Left ventricle myocardium superior (tissue), 1 donor: ENCODE measurements around the gene ZNF319. TPM values are rescaled to one million over a fixed set of nuclear protein-coding genes. Genes with fewer than 3 reads are reported as not detected.

Experiments
- ATAC-seq: fragments of 200-7000 bp; cut with Tn5 transposase; one replicate; pipeline ENCODE4 v1.9.1; 2020; ENCODE audit warnings: mild to moderate bottlenecking, moderate library complexity
- DNase-seq: peaks from one replicate; pipeline ENCODE4 v3.0.0-alpha.2; 2020
- intact Hi-C: fragments of 100-400 bp; cut with micrococcal nuclease; formaldehyde crosslinking; loops from one replicate; pipeline ENCODE4 v1.11.0; 2022
- long read RNA-seq: library from polyadenylated mRNA; unstranded; transcript quantifications from one replicate; pipeline ENCODE4 v2.0.0, GENCODE V29; 2021
- total RNA-seq: library from RNA; stranded (reverse); fragmentation: NEBNext Ultra II Directional; extraction: Animal tissue kit (Norgen Biotek cat#: 25700); gene quantifications from one replicate; pipeline ENCODE4 v1.2.1, GENCODE V29; 2021
- donor health status: DM: no; HTN: yes; CAD: no; lungs with severe emphysema.

Gene ZNF319
- 9.2 TPM for total RNA-seq
- long read RNA-seq, partial matches to known transcripts: 0 of 6 reads
- long read RNA-seq, other reads (novel, unspliced or antisense): 4 of 6 reads

- ATAC-seq (peak; percentile 2), DNase-seq (no peak)
- intact Hi-C loops: loop anchor here (10.0 kb wide), 1 partner anchor 265 kb away; the partner anchor contains the start of gene KATNB1
These were observed at the start of gene ZNF319 for GRCh38 chr16:57999971-58000705. Gene ZNF319, minus strand, starts transcription at chr16:58000672. Its CDS starts 2,407 bp downstream, at chr16:57998265.

DNA sequence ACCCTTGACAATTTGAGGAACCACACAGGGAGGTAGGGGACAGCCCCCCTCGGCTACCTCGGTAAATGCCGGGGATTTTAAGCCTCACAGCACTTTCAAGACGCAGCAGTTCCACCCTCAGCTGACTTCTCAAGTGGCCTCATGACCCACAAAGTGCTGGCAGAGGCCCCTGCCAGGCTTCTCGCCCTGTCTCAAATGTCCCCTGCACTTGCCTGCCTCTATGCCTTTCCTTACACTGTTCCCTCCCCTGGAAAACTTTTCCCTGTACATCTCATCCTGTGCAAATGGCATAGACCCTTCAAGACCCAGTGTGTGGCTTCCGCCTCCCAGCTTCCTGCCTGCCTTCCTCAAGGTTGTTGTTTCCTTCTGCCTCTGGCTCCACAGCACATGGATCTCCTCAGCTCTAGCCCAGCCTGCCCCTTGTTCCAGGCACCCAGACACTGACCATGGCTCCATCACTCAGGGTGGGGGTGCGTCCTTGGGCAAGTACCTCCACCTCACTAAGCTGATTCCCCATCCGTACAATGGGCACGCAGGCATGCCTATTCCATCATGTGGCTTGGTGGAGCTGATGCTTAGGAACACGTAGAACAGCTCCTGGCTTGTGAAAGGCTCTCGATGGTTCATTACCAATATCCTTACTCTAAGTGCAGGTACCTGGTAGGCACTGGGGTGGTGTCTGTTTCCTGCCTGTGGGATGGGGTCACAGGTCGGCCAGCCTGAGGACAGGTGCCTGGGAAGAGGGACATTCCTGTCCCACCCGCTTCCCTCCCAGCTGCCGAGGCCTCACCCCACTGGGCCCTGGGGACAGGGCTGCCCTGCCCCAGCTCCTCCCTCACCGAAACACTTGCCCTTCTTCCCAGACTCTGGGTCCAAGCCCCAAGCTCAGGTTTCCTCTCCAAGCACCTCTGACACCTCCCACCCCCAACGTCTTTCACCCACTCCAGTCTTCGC lies 49.0 kb upstream of the ZNF319 start:
- ATAC-seq (peak; percentile 12), DNase-seq (peak; percentile 25)
- intact Hi-C loops: no loop called here

DNA sequence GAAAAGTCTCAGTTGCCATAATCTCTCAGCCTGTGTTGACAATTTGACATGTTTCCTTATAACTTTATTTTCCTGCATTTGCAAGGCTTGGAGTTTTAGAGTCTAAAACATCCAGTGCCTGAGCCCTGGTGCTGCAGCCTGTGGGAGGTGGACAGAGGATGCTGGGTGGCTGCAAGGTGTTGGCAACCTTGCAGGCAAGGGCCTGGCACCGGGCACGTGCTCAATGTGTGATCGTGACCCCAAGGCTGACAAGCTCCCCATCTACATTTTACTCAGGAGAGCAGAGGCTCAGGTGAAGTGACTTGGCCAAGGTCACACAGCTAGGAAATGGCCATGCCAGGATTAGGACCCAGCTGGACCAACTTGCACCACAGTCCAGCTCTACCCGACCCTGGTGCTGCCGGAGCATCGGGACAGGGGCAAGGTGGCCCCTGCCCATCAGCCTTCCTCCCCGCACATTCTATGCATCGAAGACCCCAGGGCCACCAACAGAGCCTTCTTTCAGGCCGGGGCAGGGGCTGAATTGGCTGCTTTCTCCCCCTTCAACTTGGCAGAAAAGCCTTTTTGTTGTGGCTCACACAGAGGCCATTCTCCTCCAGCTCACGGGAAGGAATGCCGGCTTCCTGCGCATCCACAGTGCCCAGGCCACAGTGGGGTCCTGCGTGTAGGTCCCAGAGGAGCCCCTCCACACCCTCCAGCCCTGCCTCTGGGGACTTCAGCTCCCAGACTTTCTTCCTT lies 48.2 kb upstream of the ZNF319 start:
- no peak for ATAC-seq
- DNase-seq: peak; percentile 15
- intact Hi-C loops: no loop called here

DNA sequence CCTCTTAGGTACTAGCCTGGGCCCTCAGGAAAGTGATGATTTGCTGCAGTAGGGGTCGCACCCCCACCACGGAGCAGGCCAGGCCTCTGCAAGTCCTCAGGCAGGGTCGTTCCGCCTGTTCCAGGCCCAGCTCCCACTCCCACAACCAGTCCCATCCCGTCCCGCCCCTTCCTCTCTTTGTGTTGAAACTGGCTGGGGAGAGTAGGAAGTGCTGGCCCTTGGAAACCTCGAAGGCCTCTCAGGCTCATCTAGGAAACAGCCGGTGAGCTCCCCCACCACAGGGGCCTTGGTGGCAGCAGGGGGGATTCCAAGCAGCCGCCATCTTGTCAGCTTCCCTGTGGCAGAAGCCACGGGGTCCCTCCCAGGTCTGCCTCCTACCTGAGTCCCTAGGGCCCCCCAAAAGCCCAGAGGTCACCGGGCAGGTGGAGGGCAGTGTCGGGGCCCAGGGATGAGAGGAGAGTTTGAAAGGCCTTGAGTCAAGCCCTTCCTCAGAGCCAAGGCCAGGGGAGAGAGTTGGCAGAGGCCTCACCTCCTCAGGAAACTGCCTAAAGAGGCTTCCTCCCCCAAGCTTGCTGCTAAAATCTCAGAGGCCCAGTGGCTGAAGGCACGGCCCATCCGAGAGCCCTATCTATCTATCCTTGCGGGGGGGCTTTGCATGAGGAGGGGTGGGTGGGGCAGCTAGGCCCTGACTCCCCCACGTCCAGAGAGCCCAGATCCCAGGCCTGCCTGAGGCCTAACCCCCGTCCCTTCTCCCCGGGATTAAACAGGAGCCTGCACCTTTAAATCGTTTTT lies 47.3 kb upstream of the ZNF319 start:
- ATAC-seq (peak; percentile 28), DNase-seq (no peak)
- intact Hi-C loops: no loop called here

DNA sequence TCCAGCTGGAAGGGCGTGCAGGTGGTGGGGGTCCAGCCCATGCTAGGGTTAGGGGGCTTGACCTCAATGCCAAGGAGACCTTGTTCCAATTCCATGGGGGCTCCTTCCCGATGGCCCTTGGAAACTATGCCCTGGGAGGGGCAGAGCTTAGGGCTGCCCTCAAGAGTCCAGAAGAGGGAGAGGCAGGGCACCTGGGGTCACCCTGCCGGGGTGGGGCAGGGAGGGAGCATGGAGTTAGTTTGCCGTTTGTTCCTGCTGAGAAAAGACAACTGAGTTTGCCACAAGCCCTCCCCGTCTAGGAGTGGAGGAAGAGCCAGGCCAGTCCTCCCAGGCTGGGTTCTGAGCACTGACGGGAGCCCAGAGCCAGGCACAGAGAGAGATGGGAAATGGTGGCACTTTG lies 46.5 kb upstream of the ZNF319 start:
- ATAC-seq: peak; percentile 29
- peak; percentile 8 for DNase-seq
- intact Hi-C loops: no loop called here

DNA sequence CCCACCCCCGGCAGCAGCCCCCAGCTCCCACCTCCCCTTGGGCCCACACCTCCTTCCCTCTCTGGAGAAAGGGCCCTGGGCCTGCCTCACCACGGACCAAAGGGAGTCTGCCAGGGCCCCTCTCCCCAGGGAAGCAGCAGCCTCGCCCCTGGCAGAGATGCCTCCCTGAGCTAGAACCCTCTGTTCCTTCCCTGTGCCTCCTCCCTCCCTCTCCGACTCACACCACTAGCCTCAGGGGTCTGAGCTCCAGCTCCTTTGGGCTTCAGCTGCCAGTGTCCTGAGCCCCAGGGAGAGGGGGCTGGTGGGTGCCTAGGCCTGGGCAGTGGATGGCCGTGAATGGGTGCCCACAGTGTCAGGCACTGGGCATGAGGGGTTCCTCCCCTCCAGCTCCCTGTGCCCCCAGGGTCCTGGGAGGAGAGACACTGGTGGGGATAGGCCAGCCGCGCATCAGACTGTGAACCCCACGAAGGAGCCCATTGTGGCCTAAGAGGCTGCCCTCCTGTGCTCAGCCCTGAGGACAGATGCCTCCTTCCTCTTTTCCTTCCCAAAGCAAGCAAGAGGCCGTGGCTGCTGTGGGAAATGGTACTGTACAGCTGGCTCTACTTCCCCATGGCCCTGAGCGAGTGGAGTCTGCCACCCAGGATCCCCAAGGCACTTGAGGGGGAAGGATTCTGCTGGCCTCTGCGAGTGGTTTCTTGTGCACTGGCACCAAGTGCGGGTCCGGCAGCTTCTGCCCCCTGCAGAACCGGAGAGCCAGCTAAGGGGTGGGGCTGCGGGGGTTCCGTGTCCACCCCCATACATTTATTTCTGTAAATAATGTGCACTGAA lies 45.8 kb upstream of the ZNF319 start:
- ATAC-seq: no peak
- DNase-seq: no peak
- intact Hi-C loops: no loop called here

DNA sequence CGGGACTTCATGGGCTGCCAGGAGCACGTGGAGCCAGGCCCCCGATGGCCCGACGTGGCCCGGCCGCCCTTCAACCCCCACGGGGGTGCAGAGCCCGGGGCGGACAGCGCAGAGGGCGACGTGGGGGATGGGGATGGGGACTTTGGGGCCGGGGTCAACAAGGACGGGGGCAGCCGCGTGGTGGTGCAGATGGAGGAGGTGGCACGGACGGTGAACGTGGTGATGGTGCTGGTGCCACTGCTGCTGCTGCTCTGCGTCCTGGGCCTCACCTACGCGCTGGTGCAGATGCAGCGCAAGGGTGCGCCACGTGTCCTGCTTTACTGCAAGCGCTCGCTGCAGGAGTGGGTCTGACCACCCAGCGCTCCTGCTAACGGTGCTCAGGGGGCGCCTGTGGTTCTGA lies 44.6 kb upstream of the ZNF319 start:
- ATAC-seq: no peak
- peak; percentile 16 for DNase-seq
- intact Hi-C loops: no loop called here

- intact Hi-C loops: no loop called here
- ATAC-seq (peak; percentile 5), DNase-seq (no peak)
These were observed 44.0 kb upstream of the ZNF319 start for GRCh38 chr16:58044266-58045019.

GRCh38 chr16:58043571-58044155 lies 43.2 kb upstream of the ZNF319 start:
- DNase-seq (no peak), ATAC-seq (no peak)
- intact Hi-C loops: no loop called here

GRCh38 chr16:58042886-58043515 lies 42.5 kb upstream of the ZNF319 start:
- ATAC-seq (no peak), DNase-seq (no peak)
- intact Hi-C loops: no loop called here

DNA sequence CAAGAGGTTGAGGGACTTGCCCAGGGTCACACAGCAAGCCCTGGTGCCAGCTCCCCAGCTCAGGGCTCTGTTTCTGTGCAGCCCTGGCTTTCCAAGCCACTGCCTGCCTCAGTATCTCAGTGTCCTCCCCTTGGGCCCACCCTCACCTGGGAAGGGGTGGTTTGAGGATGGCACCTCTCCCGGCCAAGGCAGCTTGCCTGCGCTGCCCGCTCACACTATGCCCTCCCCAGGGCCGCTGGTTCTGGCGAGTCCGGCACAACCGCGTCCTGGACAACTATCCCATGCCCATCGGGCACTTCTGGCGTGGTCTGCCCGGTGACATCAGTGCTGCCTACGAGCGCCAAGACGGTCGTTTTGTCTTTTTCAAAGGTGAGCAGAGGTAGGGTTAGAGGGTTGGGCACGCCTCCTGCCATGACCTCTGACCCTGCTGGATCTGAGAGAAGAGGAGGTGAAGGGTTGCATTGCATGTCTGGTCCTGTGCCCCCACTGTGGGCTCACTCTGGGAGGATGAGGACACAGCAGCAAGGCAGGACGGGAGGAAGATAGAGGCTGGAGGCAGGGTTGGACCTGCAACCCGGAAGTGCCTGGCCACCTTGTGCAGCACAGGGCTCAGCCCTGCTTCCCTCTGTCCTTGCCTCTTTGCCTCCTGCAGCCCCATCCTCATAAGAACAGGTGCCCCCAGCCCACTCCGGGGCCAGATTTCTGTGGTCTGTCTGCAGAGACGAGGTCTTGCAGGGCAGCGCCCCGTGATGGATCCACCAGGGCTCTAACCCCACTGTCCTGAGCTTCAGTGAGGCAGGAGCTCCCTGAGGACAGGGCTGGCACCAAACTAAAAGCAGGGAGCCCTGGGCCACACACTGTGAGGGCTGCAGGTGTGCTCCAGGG lies 41.8 kb upstream of the ZNF319 start:
- DNase-seq: no peak
- intact Hi-C loops: no loop called here
- ATAC-seq: no peak

GRCh38 chr16:58041628-58041955 lies 41.1 kb upstream of the ZNF319 start:
- no peak for DNase-seq
- intact Hi-C loops: no loop called here
- no peak for ATAC-seq

GRCh38 chr16:58040945-58041627 lies 40.6 kb upstream of the ZNF319 start:
- DNase-seq (no peak), ATAC-seq (no peak)
- intact Hi-C loops: no loop called here

GRCh38 chr16:58040496-58040846 lies 40.0 kb upstream of the ZNF319 start:
- no peak for ATAC-seq
- intact Hi-C loops: no loop called here
- DNase-seq: no peak

- no peak for DNase-seq
- no peak for ATAC-seq
- intact Hi-C loops: no loop called here
These were observed 39.5 kb upstream of the ZNF319 start for GRCh38 chr16:58039829-58040495.
